K562 (cell line): ENCODE results near the gene TOM1L2. TPM values are rescaled to one million over a fixed set of nuclear protein-coding genes. Genes with fewer than 3 reads are reported as not detected.

ENCODE experiments used
- ATAC-seq: fragments of 200-7000 bp; cut with Tn5 transposase; 3 replicates; pipeline ENCODE4 v1.9.1; 2020; ENCODE audit warnings: moderate library complexity
- BruUV-seq: library from RNA; stranded (reverse); fragments of 400-500 nt; replicated peaks from 2 replicates; lab custom pipeline; 2021; lab: Mats Ljungman, UMichigan
- CTCF ChIA-PET: fragments of 300-600 bp; formaldehyde crosslinking; extraction: SDS; loops from one replicate; lab custom pipeline; 2021; ENCODE audit warnings: low intra/inter-chr PET ratio; lab: Yijun Ruan, JAX
- POLR2A ChIA-PET: fragments of 300-600, 350-650 bp; sonication (Branson Sonifier 250); formaldehyde crosslinking; extraction: SDS; loops from one replicate; lab custom pipeline; 2021; ENCODE audit warnings: antibody characterized with exemption, inconsistent platforms; lab: Yijun Ruan, JAX
- DNase-seq, 4 experiments: peaks; one replicate each; pipeline versions ENCODE4 v3.0.0 to v3.0.0-alpha.2; 2011 to 2018; ENCODE audit warnings: low spot score in 3 of 4, mixed read lengths in 3 of 4; ENCODE audit errors: extremely low read depth in 1 of 4
- FAIRE-seq: peaks from 2 replicates; lab custom pipeline; 2011; peaks lifted over from hg19 to GRCh38; lab: Jason Lieb, UNC
- H2AFZ ChIP-seq: 2 replicates; pipeline ENCODE4 v1.6.0; 2011; ENCODE audit warnings: low read depth, low read length, control low read depth, inconsistent platforms
- H3K27ac ChIP-seq: fragments of 200-600 bp; 3 replicates; pipeline ENCODE4 v1.8.0; 2011; ENCODE audit warnings: low read depth, mild to moderate bottlenecking, control low read depth, inconsistent platforms, low read length, moderate library complexity, mixed read lengths; ENCODE audit errors: extremely low read depth
- H3K27me3 ChIP-seq, 2 experiments: fragments of 300-600 bp in 1 of 2; 2 replicates in 1 of 2; 3 replicates in 1 of 2; pipeline versions ENCODE4 v1.6.0 to v1.8.0; 2011; ENCODE audit warnings: inconsistent platforms in 2 of 2, low read length in 2 of 2, mild to moderate bottlenecking in 1 of 2, mixed read lengths in 1 of 2, moderate library complexity in 1 of 2; ENCODE audit not compliant: control insufficient read depth in 2 of 2, insufficient read depth in 2 of 2
- H3K36me3 ChIP-seq: fragments of 300-600 bp; 3 replicates; pipeline ENCODE4 v1.8.0; 2011; ENCODE audit warnings: mild to moderate bottlenecking, low read length, inconsistent platforms; ENCODE audit not compliant: control insufficient read depth, insufficient read depth
- H3K4me1 ChIP-seq, 2 experiments: fragments of 200-600 bp in 1 of 2; replicated peaks in 1 of 2; 2 replicates in 1 of 2; 3 replicates in 1 of 2; pipeline versions ENCODE4 v1.5.1 to v1.8.0; 2011; ENCODE audit warnings: inconsistent platforms in 2 of 2, low read length in 2 of 2, mild to moderate bottlenecking in 1 of 2, mixed read lengths in 1 of 2, moderate library complexity in 1 of 2; ENCODE audit not compliant: control insufficient read depth in 2 of 2, insufficient read depth in 2 of 2
- H3K4me2 ChIP-seq: 2 replicates; pipeline ENCODE4 v1.6.1; 2011; ENCODE audit warnings: low read length, control low read depth, inconsistent platforms, mixed read lengths; ENCODE audit not compliant: insufficient read depth
- H3K4me3 ChIP-seq: fragments of 200-600 bp; sonication (generic), shearing (Covaris generic); 2 replicates; pipeline ENCODE4 v1.5.1; 2016; ENCODE audit warnings: control low read depth, inconsistent platforms
- H3K79me2 ChIP-seq: fragments of 200-600 bp; 3 replicates; pipeline ENCODE4 v1.8.0; 2011; ENCODE audit warnings: low read length, inconsistent platforms; ENCODE audit not compliant: control insufficient read depth, insufficient read depth
- H3K9ac ChIP-seq, 2 experiments: 2 replicates each; pipeline versions ENCODE4 v1.6.0 to v1.6.1; 2011; ENCODE audit warnings: low read depth in 2 of 2, low read length in 2 of 2, control low read depth in 1 of 2, inconsistent platforms in 1 of 2, mild to moderate bottlenecking in 1 of 2, mixed read lengths in 1 of 2; ENCODE audit not compliant: insufficient read depth in 1 of 2
- H3K9me1 ChIP-seq: one replicate; pipeline ENCODE4 v1.6.0; 2011; ENCODE audit warnings: inconsistent platforms, mild to moderate bottlenecking, low read length, moderate library complexity; ENCODE audit not compliant: control insufficient read depth, insufficient read depth
- H3K9me3 ChIP-seq: replicated peaks from 2 replicates; pipeline ENCODE4 v1.5.1; 2011; ENCODE audit warnings: low read depth, low read length, inconsistent platforms; ENCODE audit not compliant: control insufficient read depth, insufficient read depth
- H4K20me1 ChIP-seq: replicated peaks from 2 replicates; pipeline ENCODE4 v1.6.1; 2011; ENCODE audit warnings: low read length, inconsistent platforms, mixed read lengths; ENCODE audit not compliant: control insufficient read depth, insufficient read depth
- ESRRA ChIP-seq: fragments of 450-650 bp; IDR thresholded peaks from 2 replicates; pipeline ENCODE4 v1.6.1; 2014; ENCODE audit warnings: low read depth, mild to moderate bottlenecking, moderate library complexity, borderline replicate concordance
- MXD1 ChIP-seq: fragments of 250-450 bp; sonication (Bioruptor Pico); IDR thresholded peaks from 2 replicates; pipeline ENCODE4 v1.8.0; 2021; ENCODE audit warnings: borderline replicate concordance, mild to moderate bottlenecking, moderate library complexity; ENCODE audit not compliant: poor library complexity, severe bottlenecking
- TRIM24 ChIP-seq, 2 experiments: fragments of 450-650 bp; IDR thresholded peaks; 2 replicates each; pipeline ENCODE4 v1.6.1; 2016
- ZNF592 ChIP-seq: fragments of 450-650 bp; IDR thresholded peaks from 2 replicates; pipeline ENCODE4 v1.6.1; 2017; ENCODE audit warnings: antibody characterized with exemption, mild to moderate bottlenecking
- ZNF785 ChIP-seq: fragments of 250-450 bp; sonication (Bioruptor Pico); IDR thresholded peaks from 2 replicates; pipeline ENCODE4 v1.4.0; 2020; ENCODE audit warnings: mild to moderate bottlenecking
- WGBS: fragments of 100-300 bp; shearing (Covaris generic); methylation state at CpG from one replicate; pipeline ENCODE4 v1.1.6; 2016; ENCODE audit warnings: low coverage, mixed read lengths; ENCODE audit not compliant: insufficient coverage; ENCODE audit errors: missing lambda C conversion rate; 5-methylcytosine and 5-hydroxymethylcytosine counted together
- in situ Hi-C: fragments of 300-500 bp; cut with MboI; formaldehyde crosslinking; loops from 4 replicates; pipeline ENCODE4 v1.15.0; 2018; ENCODE audit warnings: inconsistent platforms, mixed read lengths
- intact Hi-C: fragments of 100-400 bp; cut with micrococcal nuclease; formaldehyde crosslinking; loops from 2 replicates; pipeline ENCODE4 v1.14.2; 2022
- polyA plus RNA-seq, 8 experiments: library from polyadenylated mRNA; depleted of rRNA in 4 of 8; stranded (reverse) in 5 of 8; unstranded in 3 of 8; fragments of >200 nt; fragmentation: Nextera tagmentation in 2 of 8; fragmentation: Illumina TruSeq in 1 of 8; extraction: Ambion mirVana in 2 of 8; extraction: Trizol in 1 of 8; gene quantifications; 2 replicates each; pipeline versions ENCODE4 v1.2.1 to v1.2.3, GENCODE V29; 2011 to 2014; ENCODE audit warnings: inconsistent platforms in 1 of 8, missing spikeins in 1 of 8
- total RNA-seq, 7 experiments: library from RNA; depleted of rRNA in 6 of 7; stranded (reverse); fragments of >200 nt in 6 of 7; fragmentation: Illumina TruSeq in 2 of 7; extraction: Trizol in 2 of 7; gene quantifications; 2 replicates each; pipeline versions ENCODE4 v1.2.1 to v1.2.3, GENCODE V29; 2011 to 2021; ENCODE audit warnings: low replicate concordance in 1 of 7

The TOM1L2 gene
- total and polyA plus RNA-seq, 9 of the 15 experiments (the other 6 are each of a cell fraction or from before 2014, with no cell fraction given), result 0.07 to 6.0 (median 2.5) TPM

GRCh38 chr17:17842111-17842876 lies 129.9 kb downstream of the TOM1L2 start:
- DNase-seq, result no peak
- Histone ChIP-seq H3K36me3 (no peaks in the 10 kb centered on the region), H3K9me3 (no peaks in the 10 kb centered on the region), H3K4me1 (peaks cover 41 to 82% of the 10 kb centered on the region in 2 experiments), H3K9ac (peak overlapping the region; percentile 96 to 99; a peak in 3 of 4 replicates), H3K27ac (peak overlapping the region; percentile 100), H2AFZ (peak overlapping the region; percentile 54; the same call in 1 of the 2 replicates), H3K4me3 (no peak overlapping the region), H3K27me3 (no peaks in the 10 kb centered on the region)
- in situ Hi-C loops, result no loop called here
- POLR2A ChIA-PET, result interaction anchor here (0.6 to 2.8 kb wide), 10 partner anchors 10 to 252 kb away, joined by 3 to 10 read pairs (median 3); no protein-coding TSS in a partner anchor
- BruUV-seq, result no TSS peak
- TF ChIP-seq TRIM24 (IDR thresholded peaks at IDR 0.05) (no peak), ESRRA (no peak), ZNF785 (CRISPR knock-in tag) (no peak), MXD1 (CRISPR knock-in tag) (no peak), ZNF592 (peak; percentile 33; the same call in 1 of the 2 replicates)
- TF ChIP-seq, all 486 proteins: peak for 1
- CTCF ChIA-PET, result no interaction called here
- 32% methylated on average over 4 of the region's 9 CpGs for WGBS
- FAIRE-seq, result no peak
- Histone ChIP-seq H4K20me1 (0 out of 2 replicates have a peak, but pooled peaks cover 3% of the 10 kb centered on the region), H3K9me1 (no peaks in the 10 kb centered on the region), H3K4me2 (0 out of 2 replicates have a peak overlapping the region, but pooled peaks have one; percentile 28), H3K79me2 (peaks cover 28% of the 10 kb centered on the region)
- intact Hi-C loops, result no loop called here
- no peak for ATAC-seq
